WERI-Rb-1 (cell line): ENCODE results near the gene TBPL1.

Experiments used
- DNase-seq: peaks from one replicate; pipeline ENCODE4 v3.0.0-alpha.2; 2020
- H3K27ac ChIP-seq: fragments of 250-450 bp; sonication (Bioruptor Pico); 2 replicates; pipeline ENCODE4 v1.5.1; 2020; ENCODE audit warnings: mild to moderate bottlenecking, moderate library complexity
- H3K27me3 ChIP-seq: fragments of 250-450 bp; sonication (Bioruptor Pico); 2 replicates; pipeline ENCODE4 v1.5.1; 2021; ENCODE audit warnings: mild to moderate bottlenecking, low read depth, moderate library complexity; ENCODE audit not compliant: insufficient read depth, severe bottlenecking
- H3K36me3 ChIP-seq: fragments of 250-450 bp; sonication (Bioruptor Pico); 2 replicates; pipeline ENCODE4 v1.5.1; 2020; ENCODE audit warnings: mild to moderate bottlenecking, moderate library complexity
- H3K4me3 ChIP-seq: 2 replicates; pipeline ENCODE4 v1.5.1; 2011; ENCODE audit warnings: low read depth, mild to moderate bottlenecking, control low read depth, low read length
- H3K9me3 ChIP-seq: fragments of 250-450 bp; sonication (Bioruptor Pico); 2 replicates; pipeline ENCODE4 v1.5.1; 2021; ENCODE audit warnings: mild to moderate bottlenecking, moderate library complexity; ENCODE audit not compliant: severe bottlenecking
- CTCF ChIP-seq: IDR thresholded peaks from 2 replicates; pipeline ENCODE4 v1.5.1; 2011; ENCODE audit warnings: low read depth, mild to moderate bottlenecking, control low read depth, inconsistent platforms, low read length

Gene TBPL1

GRCh38 chr6:133980168-133980567, 27.1 kb downstream of the TBPL1 start:
- Histone ChIP-seq H3K9me3 (no peaks in the 10 kb centered on the region), H3K27ac (no peak overlapping the region; the same call in 1 of the 2 replicates), H3K36me3 (peaks cover 25% of the 10 kb centered on the region), H3K27me3 (no peaks in the 10 kb centered on the region), H3K4me3 (no peak overlapping the region)
- DNase-seq = no peak
- no peak for TF ChIP-seq CTCF

GRCh38 chr6:133983099-133983939, 30.3 kb downstream of the TBPL1 start:
- DNase-seq = no peak
- no peaks in the 10 kb centered on the region for H3K9me3 ChIP-seq
- no peak overlapping the region for H3K27ac ChIP-seq
- no peaks in the 10 kb centered on the region for H3K27me3 ChIP-seq
- H3K36me3 ChIP-seq = peaks cover 25% of the 10 kb centered on the region
- TF ChIP-seq CTCF = no peak
- no peak overlapping the region for H3K4me3 ChIP-seq

GRCh38 chr6:133985970-133986369, 32.9 kb downstream of the TBPL1 start:
- H3K4me3 ChIP-seq = no peak overlapping the region
- H3K36me3 ChIP-seq = peaks cover 25% of the 10 kb centered on the region
- no peak for TF ChIP-seq CTCF
- DNase-seq = no peak
- H3K27ac ChIP-seq = no peak overlapping the region
- H3K27me3 ChIP-seq = no peaks in the 10 kb centered on the region
- no peaks in the 10 kb centered on the region for H3K9me3 ChIP-seq

- Histone ChIP-seq H3K4me3 (no peak overlapping the region), H3K9me3 (no peaks in the 10 kb centered on the region), H3K36me3 (peaks cover 20% of the 10 kb centered on the region), H3K27ac (no peak overlapping the region), H3K27me3 (no peaks in the 10 kb centered on the region)
- DNase-seq = no peak
- no peak for TF ChIP-seq CTCF
These were observed 33.9 kb downstream of the TBPL1 start for GRCh38 chr6:133986942-133987341.

GRCh38 chr6:133989525-133989924, 36.5 kb downstream of the TBPL1 start:
- H3K27me3 ChIP-seq = no peaks in the 10 kb centered on the region
- H3K27ac ChIP-seq = no peak overlapping the region
- no peak for TF ChIP-seq CTCF
- no peak overlapping the region for H3K4me3 ChIP-seq
- peaks cover 4% of the 10 kb centered on the region for H3K36me3 ChIP-seq
- no peak for DNase-seq
- H3K9me3 ChIP-seq = no peaks in the 10 kb centered on the region

- Histone ChIP-seq H3K9me3 (no peaks in the 10 kb centered on the region), H3K36me3 (no peaks in the 10 kb centered on the region), H3K27ac (no peak overlapping the region), H3K27me3 (no peaks in the 10 kb centered on the region), H3K4me3 (no peak overlapping the region)
- no peak for DNase-seq
- TF ChIP-seq CTCF = no peak
These were observed 37.3 kb downstream of the TBPL1 start for GRCh38 chr6:133990321-133990720.
